ENCODE measurements around the gene SIK3.

GRCh38 chr11:116833816-116834534, 264.3 kb downstream of the SIK3 start:
- TF ChIP-seq MYC (IDR thresholded peaks at IDR 0.05; ENCODE audit: low read depth, low read length) (no peak), CTCF (IDR thresholded peaks at IDR 0.05; ENCODE audit: extremely low read depth in 1 of 2, insufficient read depth in 1 of 2, low read depth in 1 of 2, low read length in 2 of 2) (no peak), POLR2AphosphoS5 (IDR thresholded peaks at IDR 0.05; ENCODE audit: insufficient read depth, low read depth, low read length) (no peak), FOS (IDR thresholded peaks at IDR 0.05; ENCODE audit: borderline replicate concordance, insufficient read depth, low read length) (no peak)

Measured in endothelial cell of umbilical vein (primary cell).